IMR-90 (cell line): ENCODE results near the gene FLNA. TPM values are rescaled to one million over a fixed set of nuclear protein-coding genes. Genes with fewer than 3 reads are reported as not detected.

Experiments used
- ATAC-seq: fragments of 200-7000 bp; cut with Tn5 transposase; 2 replicates; pipeline ENCODE4 v1.9.1; 2020; ENCODE audit warnings: low read depth, mild to moderate bottlenecking, moderate library complexity
- BruUV-seq: library from RNA; stranded (reverse); fragments of 400-500 nt; replicated peaks from 2 replicates; lab custom pipeline; 2021; lab: Mats Ljungman, UMichigan
- CTCF ChIA-PET: fragments of 300-600 bp; formaldehyde crosslinking; extraction: SDS; loops from one replicate; lab custom pipeline; 2021; ENCODE audit warnings: antibody characterized with exemption; lab: Yijun Ruan, JAX
- POLR2A ChIA-PET: fragments of 300-600 bp; sonication (Branson Sonifier 250); formaldehyde crosslinking; loops from one replicate; lab custom pipeline; 2022; ENCODE audit warnings: antibody characterized with exemption; ENCODE audit not compliant: unreplicated experiment; lab: Charles Lee
- DNase-seq: peaks from one replicate; pipeline ENCODE4 v3.0.0; 2013
- H2AFZ ChIP-seq: replicated peaks from 2 replicates; pipeline ENCODE3; 2013; ENCODE audit warnings: low read length, mild to moderate bottlenecking; ENCODE audit not compliant: poor library complexity
- H2AK5ac ChIP-seq: 2 replicates; pipeline ENCODE4 v1.6.1; 2013; ENCODE audit warnings: low read depth, low read length, inconsistent platforms
- H2AK9ac ChIP-seq: replicated peaks from 2 replicates; pipeline ENCODE3; 2013; ENCODE audit warnings: mild to moderate bottlenecking, low read depth, low read length, moderate library complexity; ENCODE audit not compliant: poor library complexity
- H2BK120ac ChIP-seq: 2 replicates; pipeline ENCODE4 v1.6.1; 2013; ENCODE audit warnings: low read depth, low read length, inconsistent platforms
- H2BK15ac ChIP-seq: 3 replicates; pipeline ENCODE4 v1.6.1; 2013; ENCODE audit warnings: low read depth, low read length, inconsistent platforms
- H2BK20ac ChIP-seq: 2 replicates; pipeline ENCODE4 v1.6.1; 2013; ENCODE audit warnings: low read depth, mild to moderate bottlenecking, inconsistent platforms, low read length, moderate library complexity
- H2BK5ac ChIP-seq: 2 replicates; pipeline ENCODE4 v1.6.1; 2013; ENCODE audit warnings: mild to moderate bottlenecking, low read depth, low read length, inconsistent platforms; ENCODE audit not compliant: poor library complexity, severe bottlenecking
- H3K14ac ChIP-seq: replicated peaks from 2 replicates; pipeline ENCODE4 v1.6.1; 2013; ENCODE audit warnings: low read depth, low read length, inconsistent platforms
- H3K18ac ChIP-seq: 2 replicates; pipeline ENCODE4 v1.6.1; 2013; ENCODE audit warnings: low read depth, low read length, control low read depth
- H3K23ac ChIP-seq: 2 replicates; pipeline ENCODE4 v1.6.1; 2013; ENCODE audit warnings: low read depth, low read length, inconsistent platforms
- H3K27ac ChIP-seq: 2 replicates; pipeline ENCODE4 v1.5.1; 2013; ENCODE audit warnings: mild to moderate bottlenecking, control low read depth, low read length; ENCODE audit not compliant: insufficient read depth
- H3K27me3 ChIP-seq: 2 replicates; pipeline ENCODE4 v1.6.1; 2013; ENCODE audit warnings: low read length; ENCODE audit not compliant: control insufficient read depth, insufficient read depth
- H3K36me3 ChIP-seq: 2 replicates; pipeline ENCODE4 v1.6.1; 2013; ENCODE audit warnings: low read length, mixed read lengths; ENCODE audit not compliant: control insufficient read depth, insufficient read depth
- H3K4ac ChIP-seq: 2 replicates; pipeline ENCODE4 v1.6.1; 2013; ENCODE audit warnings: low read depth, low read length, inconsistent platforms
- H3K4me1 ChIP-seq: 2 replicates; pipeline ENCODE4 v1.6.1; 2013; ENCODE audit warnings: low read length, mixed read lengths; ENCODE audit not compliant: control insufficient read depth, insufficient read depth
- H3K4me2 ChIP-seq: 2 replicates; pipeline ENCODE4 v1.6.1; 2013; ENCODE audit warnings: low read depth, mild to moderate bottlenecking, control low read depth, low read length, moderate library complexity
- H3K4me3 ChIP-seq: 2 replicates; pipeline ENCODE4 v1.5.1; 2013; ENCODE audit warnings: low read depth, mild to moderate bottlenecking, control low read depth, low read length, moderate library complexity; ENCODE audit not compliant: insufficient read depth
- H3K56ac ChIP-seq: 2 replicates; pipeline ENCODE4 v1.6.1; 2013; ENCODE audit warnings: low read length, inconsistent platforms; ENCODE audit not compliant: insufficient read depth; ENCODE audit errors: extremely low read depth
- H3K79me1 ChIP-seq, 2 experiments: 2 replicates each; pipeline ENCODE4 v1.6.1; 2013; ENCODE audit warnings: low read length in 2 of 2, inconsistent platforms in 1 of 2, low read depth in 1 of 2
- H3K9ac ChIP-seq: 2 replicates; pipeline ENCODE4 v1.6.1; 2013; ENCODE audit warnings: low read depth, low read length, control low read depth
- H3K9me1 ChIP-seq: 2 replicates; pipeline ENCODE4 v1.6.1; 2013; ENCODE audit warnings: low read length, inconsistent platforms; ENCODE audit not compliant: insufficient read depth
- H3K9me3 ChIP-seq: 2 replicates; pipeline ENCODE4 v1.6.1; 2013; ENCODE audit warnings: low read length; ENCODE audit not compliant: control insufficient read depth, insufficient read depth
- H4K20me1 ChIP-seq: 2 replicates; pipeline ENCODE4 v1.6.1; 2013; ENCODE audit warnings: low read length, inconsistent platforms; ENCODE audit not compliant: insufficient read depth
- H4K5ac ChIP-seq: 2 replicates; pipeline ENCODE4 v1.6.1; 2013; ENCODE audit warnings: mild to moderate bottlenecking, low read depth, low read length, control low read depth
- H4K8ac ChIP-seq, 2 experiments: 2 replicates each; pipeline ENCODE4 v1.6.1; 2013; ENCODE audit warnings: low read depth in 2 of 2, low read length in 2 of 2, control low read depth in 1 of 2, inconsistent platforms in 1 of 2
- H4K91ac ChIP-seq: 2 replicates; pipeline ENCODE4 v1.6.1; 2013; ENCODE audit warnings: low read depth, low read length, inconsistent platforms; ENCODE audit not compliant: insufficient read depth
- BHLHE40 ChIP-seq: fragments of 150-350 bp; IDR thresholded peaks from 2 replicates; pipeline ENCODE4 v1.6.1; 2016; ENCODE audit warnings: mild to moderate bottlenecking, low read depth, low read length
- CEBPB ChIP-seq: IDR thresholded peaks from 2 replicates; pipeline ENCODE4 v1.6.1; 2012; ENCODE audit warnings: low read depth, low read length, improper control_type of control experiment
- CHD1 ChIP-seq: IDR thresholded peaks from 2 replicates; pipeline ENCODE4 v1.6.1; 2012; ENCODE audit warnings: low read depth, low read length, improper control_type of control experiment
- CTCF ChIP-seq: conservative IDR thresholded peaks from 2 replicates; pipeline ENCODE4 v1.5.1; 2012; ENCODE audit warnings: mild to moderate bottlenecking, low read depth, low read length, improper control_type of control experiment
- FOS ChIP-seq: fragments of 150-350 bp; IDR thresholded peaks from 2 replicates; pipeline ENCODE4 v1.6.1; 2016; ENCODE audit warnings: low read depth, low read length
- MAZ ChIP-seq: IDR thresholded peaks from 2 replicates; pipeline ENCODE4 v1.6.1; 2012; ENCODE audit warnings: low read depth, mild to moderate bottlenecking, low read length, improper control_type of control experiment, moderate library complexity, borderline replicate concordance
- POLR2A ChIP-seq: IDR thresholded peaks from 2 replicates; pipeline ENCODE4 v1.6.1; 2012; ENCODE audit warnings: mild to moderate bottlenecking, low read depth, low read length
- RAD21 ChIP-seq: IDR thresholded peaks from 2 replicates; pipeline ENCODE4 v1.6.1; 2012; ENCODE audit warnings: low read length, improper control_type of control experiment
- RCOR1 ChIP-seq: IDR thresholded peaks from 2 replicates; pipeline ENCODE4 v1.6.1; 2012; ENCODE audit warnings: mild to moderate bottlenecking, low read length, improper control_type of control experiment; ENCODE audit not compliant: insufficient replicate concordance
- RFX5 ChIP-seq: IDR thresholded peaks from 2 replicates; pipeline ENCODE4 v1.8.0; 2012; ENCODE audit warnings: low read depth, mild to moderate bottlenecking, low read length, moderate library complexity
- SMC3 ChIP-seq: fragments of 150-350 bp; IDR thresholded peaks from 2 replicates; pipeline ENCODE4 v1.6.1; 2016; ENCODE audit warnings: low read depth, mild to moderate bottlenecking, antibody characterized with exemption, low read length, moderate library complexity
- WGBS, 2 experiments: methylation state at CpG; one replicate each; pipeline versions ENCODE4 v1.1.5 to v1.1.7; 2013; ENCODE audit warnings: missing lambda C conversion rate in 2 of 2; ENCODE audit not compliant: insufficient read length in 1 of 2; ENCODE audit errors: extremely low coverage in 2 of 2; 5-methylcytosine and 5-hydroxymethylcytosine counted together
- dilution Hi-C: fragments of 300-500 bp; cut with HindIII; formaldehyde crosslinking; loops from one replicate; pipeline ENCODE4 v1.14.3; 2018; ENCODE audit warnings: low sequenced_read_pairs; ENCODE audit not compliant: unreplicated experiment
- in situ Hi-C: fragments of 300-500 bp; cut with MboI; formaldehyde crosslinking; loops from 3 replicates; pipeline ENCODE4 v1.14.3; 2019; ENCODE audit warnings: low sequenced_read_pairs, inconsistent platforms, mixed read lengths
- intact Hi-C: fragments of 100-400 bp; cut with micrococcal nuclease; formaldehyde crosslinking; loops from 2 replicates; pipeline ENCODE4 v1.10.0; 2022
- polyA plus RNA-seq, 3 experiments: library from polyadenylated mRNA; depleted of rRNA; stranded (reverse); fragments of >200 nt; gene quantifications; 2 replicates each; pipeline ENCODE4 v1.2.3, GENCODE V29; 2012; ENCODE audit warnings: low replicate concordance in 1 of 3
- total RNA-seq: library from RNA; depleted of rRNA; stranded (reverse); fragments of >200 nt; gene quantifications from 2 replicates; pipeline ENCODE4 v1.2.3, GENCODE V29; 2012
- TF ChIP-seq, protein P1 (sequence below): fragments of 150-350 bp; IDR thresholded peaks from 2 replicates; pipeline ENCODE4 v1.6.1; 2016; ENCODE audit warnings: low read depth, mild to moderate bottlenecking, low read length, moderate library complexity, borderline replicate concordance

Gene FLNA
- total and polyA plus RNA-seq, 2 of the 4 experiments (the other 2 are of a cell fraction), result 1,356 to 1,357 TPM

DNA sequence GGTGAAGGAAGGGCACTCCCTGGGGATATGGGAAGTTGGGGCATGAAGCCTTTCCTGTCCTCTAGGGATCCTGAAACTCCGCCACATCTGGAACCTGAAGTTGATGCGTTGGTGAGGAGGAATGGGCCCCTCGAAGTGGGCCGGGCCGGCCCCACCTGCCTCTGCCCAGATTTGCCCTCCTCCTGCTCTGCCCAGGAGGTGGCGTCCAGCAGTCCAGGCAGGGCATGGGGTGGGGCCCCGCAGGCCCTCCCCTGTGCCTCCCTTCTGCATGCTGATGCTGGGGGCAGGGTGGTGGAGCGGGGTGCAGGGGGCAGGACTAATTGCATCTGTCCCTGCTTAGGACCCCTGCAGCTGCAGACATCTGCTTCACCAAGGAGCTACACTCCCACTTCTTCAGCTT lies 38.7 kb upstream of the FLNA start:
- no peak overlapping the region for H3K4ac ChIP-seq
- H2AK9ac ChIP-seq, result peak overlapping the region; percentile 75
- H4K5ac ChIP-seq, result no peak overlapping the region
- ATAC-seq (no peak), DNase-seq (no peak)
- TF ChIP-seq FOS, result no peak
- TF ChIP-seq POLR2A, result no peak
- TF ChIP-seq CEBPB, result no peak
- TF ChIP-seq RFX5, result no peak
- TF ChIP-seq, protein P1, sequence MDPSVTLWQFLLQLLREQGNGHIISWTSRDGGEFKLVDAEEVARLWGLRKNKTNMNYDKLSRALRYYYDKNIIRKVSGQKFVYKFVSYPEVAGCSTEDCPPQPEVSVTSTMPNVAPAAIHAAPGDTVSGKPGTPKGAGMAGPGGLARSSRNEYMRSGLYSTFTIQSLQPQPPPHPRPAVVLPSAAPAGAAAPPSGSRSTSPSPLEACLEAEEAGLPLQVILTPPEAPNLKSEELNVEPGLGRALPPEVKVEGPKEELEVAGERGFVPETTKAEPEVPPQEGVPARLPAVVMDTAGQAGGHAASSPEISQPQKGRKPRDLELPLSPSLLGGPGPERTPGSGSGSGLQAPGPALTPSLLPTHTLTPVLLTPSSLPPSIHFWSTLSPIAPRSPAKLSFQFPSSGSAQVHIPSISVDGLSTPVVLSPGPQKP, result no peak
- no peak for TF ChIP-seq BHLHE40
- TF ChIP-seq CTCF, result no peak
- no peak for TF ChIP-seq RAD21
- no peak for TF ChIP-seq RCOR1
- TF ChIP-seq SMC3, result no peak
- no peak for TF ChIP-seq CHD1
- no peak for TF ChIP-seq MAZ
- H3K56ac ChIP-seq, result no peak overlapping the region
- no peak overlapping the region for H4K8ac ChIP-seq
- in situ Hi-C loops, result no loop called here
- no TSS peak for BruUV-seq
- no peak overlapping the region for H3K4me3 ChIP-seq
- ChIA-PET CTCF (no interaction called here), POLR2A (no interaction called here)
- H3K18ac ChIP-seq, result no peak overlapping the region
- dilution Hi-C loops, result no loop called here
- peak overlapping the region; percentile 19 for H2AFZ ChIP-seq
- H3K23ac ChIP-seq, result no peak overlapping the region
- H2BK120ac ChIP-seq, result no peak overlapping the region
- no peaks in the 10 kb centered on the region for H4K20me1 ChIP-seq
- H3K9me1 ChIP-seq, result peaks cover 3% of the 10 kb centered on the region; the same call in 1 of the 2 replicates
- no peak overlapping the region for H3K9ac ChIP-seq
- no peak overlapping the region for H2BK5ac ChIP-seq
- intact Hi-C loops, result loop anchor here (5.0 kb wide), 1 partner anchor 119 kb away; no protein-coding TSS in a partner anchor
- H3K9me3 ChIP-seq, result no peaks in the 10 kb centered on the region
- no peak overlapping the region for H2AK5ac ChIP-seq
- H3K27ac ChIP-seq, result no peak overlapping the region
- H2BK15ac ChIP-seq, result no peak overlapping the region
- H3K4me1 ChIP-seq, result peaks cover 4% of the 10 kb centered on the region
- no peak overlapping the region for H2BK20ac ChIP-seq
- no peak overlapping the region for H3K14ac ChIP-seq
- H3K79me1 ChIP-seq, result peaks cover 5 to 25% of the 10 kb centered on the region in 2 experiments; a peak in 3 of 4 replicates
- H3K27me3 ChIP-seq, result no peaks in the 10 kb centered on the region
- H4K91ac ChIP-seq, result no peak overlapping the region
- peaks cover 5% of the 10 kb centered on the region for H3K36me3 ChIP-seq
- no peak overlapping the region for H3K4me2 ChIP-seq
- 85% methylated on average over 2 of the region's 8 CpGs; no CpG with 5 or more reads in 1 of the 2 experiments for WGBS, 2 experiments
